ENCODE measurements around the gene IGFBPL1. TPM values are rescaled to one million over a fixed set of nuclear protein-coding genes. Genes with fewer than 3 reads are reported as not detected.

Gene IGFBPL1
- polyA plus RNA-seq, 1 donor from 2014 or later: not detected

- H3K27me3 Mint-ChIP-seq: peaks cover 14% of the 10 kb centered on the region
- no peaks in the 10 kb centered on the region for H3K36me3 Mint-ChIP-seq
- peaks cover 0 to 4% (median 3%) of the 10 kb centered on the region in 3 donors for H3K4me1 Mint-ChIP-seq
- no peak overlapping the region for H3K27ac Mint-ChIP-seq
- H3K4me3 Mint-ChIP-seq: no peak overlapping the region
- no peaks in the 10 kb centered on the region for H3K9me3 Mint-ChIP-seq
These were observed 56.4 kb downstream of the IGFBPL1 start for GRCh38 chr9:38367898-38368297.

GRCh38 chr9:38363589-38363925, 60.7 kb downstream of the IGFBPL1 start:
- Mint-ChIP-seq H3K27ac (no peak overlapping the region), H3K36me3 (no peaks in the 10 kb centered on the region), H3K4me1 (peaks cover 0 to 5% (median 4%) of the 10 kb centered on the region in 3 donors), H3K4me3 (no peak overlapping the region), H3K9me3 (no peaks in the 10 kb centered on the region), H3K27me3 (peaks cover 6% of the 10 kb centered on the region)

GRCh38 chr9:38362852-38363588, 61.2 kb downstream of the IGFBPL1 start:
- Mint-ChIP-seq H3K4me3 (peak overlapping the region in 3 of 4 donors; percentile 39 to 77 (median 61)), H3K27ac (no peak overlapping the region), H3K36me3 (no peaks in the 10 kb centered on the region), H3K9me3 (no peaks in the 10 kb centered on the region), H3K4me1 (peaks cover 0 to 5% (median 4%) of the 10 kb centered on the region in 3 donors), H3K27me3 (peaks cover 6% of the 10 kb centered on the region)

- Mint-ChIP-seq H3K36me3 (no peaks in the 10 kb centered on the region), H3K27ac (no peak overlapping the region), H3K4me1 (peaks cover 0 to 5% (median 4%) of the 10 kb centered on the region in 3 donors), H3K27me3 (peaks cover 6% of the 10 kb centered on the region), H3K9me3 (no peaks in the 10 kb centered on the region), H3K4me3 (no peak overlapping the region)
These were observed 62.8 kb downstream of the IGFBPL1 start for GRCh38 chr9:38361473-38361850.

- H3K9me3 Mint-ChIP-seq: no peaks in the 10 kb centered on the region
- no peak overlapping the region for H3K4me3 Mint-ChIP-seq
- peaks cover 6% of the 10 kb centered on the region for H3K27me3 Mint-ChIP-seq
- peaks cover 0 to 5% (median 4%) of the 10 kb centered on the region in 3 donors for H3K4me1 Mint-ChIP-seq
- no peaks in the 10 kb centered on the region for H3K36me3 Mint-ChIP-seq
- no peak overlapping the region for H3K27ac Mint-ChIP-seq
These were observed 63.3 kb downstream of the IGFBPL1 start for GRCh38 chr9:38360839-38361472.

GRCh38 chr9:38359689-38360385, 64.4 kb downstream of the IGFBPL1 start:
- Mint-ChIP-seq H3K36me3 (no peaks in the 10 kb centered on the region), H3K9me3 (no peaks in the 10 kb centered on the region), H3K4me1 (peaks cover 0 to 5% (median 4%) of the 10 kb centered on the region in 3 donors), H3K27ac (no peak overlapping the region), H3K4me3 (no peak overlapping the region), H3K27me3 (peaks cover 6% of the 10 kb centered on the region)

- Mint-ChIP-seq H3K9me3 (no peaks in the 10 kb centered on the region), H3K4me1 (peaks cover 0 to 5% (median 4%) of the 10 kb centered on the region in 3 donors), H3K27me3 (peaks cover 5% of the 10 kb centered on the region), H3K36me3 (no peaks in the 10 kb centered on the region), H3K4me3 (no peak overlapping the region), H3K27ac (no peak overlapping the region)
These were observed 65.0 kb downstream of the IGFBPL1 start for GRCh38 chr9:38359297-38359653.

- Mint-ChIP-seq H3K4me1 (peaks cover 0 to 5% (median 4%) of the 10 kb centered on the region in 3 donors), H3K27me3 (peaks cover 5% of the 10 kb centered on the region), H3K9me3 (no peaks in the 10 kb centered on the region), H3K36me3 (no peaks in the 10 kb centered on the region), H3K4me3 (no peak overlapping the region), H3K27ac (no peak overlapping the region)
These were observed 65.6 kb downstream of the IGFBPL1 start for GRCh38 chr9:38358390-38359296.

GRCh38 chr9:38357350-38358114, 66.7 kb downstream of the IGFBPL1 start:
- Mint-ChIP-seq H3K4me3 (no peak overlapping the region), H3K9me3 (no peaks in the 10 kb centered on the region), H3K4me1 (no peaks in the 10 kb centered on the region), H3K27me3 (no peaks in the 10 kb centered on the region), H3K36me3 (no peaks in the 10 kb centered on the region), H3K27ac (no peak overlapping the region)

GRCh38 chr9:38356851-38357250, 67.4 kb downstream of the IGFBPL1 start:
- Mint-ChIP-seq H3K4me1 (no peaks in the 10 kb centered on the region), H3K36me3 (no peaks in the 10 kb centered on the region), H3K4me3 (no peak overlapping the region), H3K9me3 (no peaks in the 10 kb centered on the region), H3K27ac (no peak overlapping the region), H3K27me3 (no peaks in the 10 kb centered on the region)

Other genes with a start within 250 kb of the IGFBPL1 start
- gene ALDH1B1, start 31.8 kb downstream of the IGFBPL1 start, polyA plus RNA-seq: 9.6 TPM
- not detected for gene ANKRD18A, start 196.1 kb upstream of the IGFBPL1 start, polyA plus RNA-seq

Measured in IgD-negative memory B cell (primary cell).